Endodermal cell (in vitro differentiated cells): ENCODE measurements around the gene RPP21. TPM values are rescaled to one million over a fixed set of nuclear protein-coding genes. Genes with fewer than 3 reads are reported as not detected.
A peak's percentile ranks its signal among the peaks of the same experiment; 100 is the strongest.

Source experiments
- DNase-seq: peaks from one replicate; pipeline ENCODE4 v3.0.0-alpha.2; 2017
- H3K27ac ChIP-seq: 2 replicates; pipeline ENCODE4 v1.5.1; 2013; ENCODE audit warnings: mild to moderate bottlenecking, low read depth, low read length, moderate library complexity
- H3K27me3 ChIP-seq: 2 replicates; pipeline ENCODE4 v1.6.1; 2013; ENCODE audit warnings: mild to moderate bottlenecking, low read length, moderate library complexity; ENCODE audit not compliant: insufficient read depth, control insufficient read depth, poor library complexity, severe bottlenecking
- H3K36me3 ChIP-seq: 2 replicates; pipeline ENCODE4 v1.7.0; 2013; ENCODE audit warnings: mild to moderate bottlenecking, low read length, moderate library complexity; ENCODE audit not compliant: control insufficient read depth, insufficient read depth
- H3K4me1 ChIP-seq: one replicate; pipeline ENCODE4 v1.7.0; 2013; ENCODE audit warnings: low read length; ENCODE audit not compliant: control insufficient read depth, insufficient read depth
- H3K4me3 ChIP-seq: 2 replicates; pipeline ENCODE4 v1.5.1; 2013; ENCODE audit warnings: mild to moderate bottlenecking, low read length, moderate library complexity
- H3K9ac ChIP-seq: 2 replicates; pipeline ENCODE4 v1.6.1; 2013; ENCODE audit warnings: mild to moderate bottlenecking, low read length, moderate library complexity; ENCODE audit not compliant: poor library complexity, severe bottlenecking; ENCODE audit errors: extremely low read depth
- H3K9me3 ChIP-seq: 2 replicates; pipeline ENCODE4 v1.6.1; 2013; ENCODE audit warnings: mild to moderate bottlenecking, low read length, moderate library complexity; ENCODE audit not compliant: control insufficient read depth
- H3K27ac Mint-ChIP-seq: 2 replicates; pipeline ENCODE4 v1.8.0; 2020; ENCODE audit warnings: mixed read lengths
- H3K27me3 Mint-ChIP-seq: 2 replicates; pipeline ENCODE4 v1.8.0; 2021; ENCODE audit warnings: mild to moderate bottlenecking, mixed read lengths; ENCODE audit not compliant: insufficient read depth
- H3K36me3 Mint-ChIP-seq: 2 replicates; pipeline ENCODE4 v1.8.0; 2020; ENCODE audit warnings: low read depth, mixed read lengths
- H3K4me1 Mint-ChIP-seq: 2 replicates; pipeline ENCODE4 v1.8.0; 2020; ENCODE audit warnings: mixed read lengths
- H3K4me3 Mint-ChIP-seq: 2 replicates; pipeline ENCODE4 v1.8.0; 2020; ENCODE audit warnings: mild to moderate bottlenecking, moderate library complexity, mixed read lengths
- H3K9me3 Mint-ChIP-seq: 2 replicates; pipeline ENCODE4 v1.8.0; 2020; ENCODE audit warnings: mild to moderate bottlenecking, mixed read lengths
- WGBS, 2 experiments: methylation state at CpG; one replicate each; pipeline versions ENCODE4 v1.1.5 to v1.1.7; 2013; ENCODE audit warnings: missing lambda C conversion rate in 2 of 2, mixed read lengths in 1 of 2; ENCODE audit not compliant: insufficient coverage in 1 of 2, insufficient read length in 1 of 2; 5-methylcytosine and 5-hydroxymethylcytosine counted together
- total RNA-seq, 2 donors: library from RNA; stranded (reverse); fragmentation: NEBNext Ultra II Directional in 1 of 2; extraction: Animal tissue kit (Norgen Biotek cat#: 25700) in 1 of 2; gene quantifications; 2 replicates in 1 of 2; 3 replicates in 1 of 2; pipeline ENCODE4 v1.2.1, GENCODE V29; 2021
- TF ChIP-seq, protein P1 (sequence below): fragments of 200-600 bp; sonication (generic); conservative IDR thresholded peaks from 2 replicates; pipeline ENCODE4 v1.5.0; 2021; ENCODE audit warnings: antibody characterized with exemption, mild to moderate bottlenecking

Gene RPP21
- total RNA-seq, 2 donors from 2014 or later = 52.2 to 59.7 TPM

DNA sequence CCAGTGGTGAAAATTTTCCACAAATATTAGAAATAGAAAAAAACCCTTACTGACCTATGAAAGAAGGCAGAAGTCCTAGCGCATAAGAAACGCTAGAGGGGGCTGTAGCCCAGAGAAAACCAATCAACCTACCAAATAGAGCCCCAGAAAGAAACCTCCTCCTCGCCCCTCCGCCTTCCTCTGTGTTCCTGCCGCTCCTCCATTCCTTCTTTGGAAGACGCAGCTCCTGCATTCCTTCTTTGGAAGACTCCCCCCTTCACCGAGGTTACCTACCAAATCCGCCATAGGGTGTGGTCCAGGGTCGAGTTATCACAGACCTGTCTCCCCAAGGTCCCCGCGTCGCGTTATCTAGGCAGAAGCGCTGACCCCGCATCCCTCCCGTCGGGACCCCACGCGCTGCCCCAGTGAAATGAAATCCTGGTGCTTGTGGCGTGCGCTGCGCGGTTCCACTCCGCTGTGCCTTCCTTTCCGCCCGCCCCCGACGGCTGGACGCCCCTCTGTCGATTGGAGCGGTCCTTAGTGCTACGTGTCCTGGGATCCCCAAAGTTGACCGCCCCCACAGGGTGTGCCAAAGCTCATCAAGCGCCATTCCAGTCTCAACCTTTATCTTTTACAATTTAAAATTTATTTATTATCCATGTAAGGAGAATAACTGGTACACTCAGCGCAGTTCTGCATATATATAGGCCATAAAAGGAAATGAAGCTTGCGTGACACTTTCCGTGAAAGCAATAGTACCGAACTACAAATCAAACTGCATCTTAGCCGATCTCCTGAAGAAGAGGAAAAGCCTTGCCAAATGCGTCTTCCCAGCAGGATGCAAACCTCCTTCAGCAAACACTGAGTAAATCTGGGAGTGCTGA, 13.0 kb downstream of the RPP21 start:
- Mint-ChIP-seq H3K4me1 (peaks cover 24% of the 10 kb centered on the region), H3K27ac (peak overlapping the region; percentile 71)

DNA sequence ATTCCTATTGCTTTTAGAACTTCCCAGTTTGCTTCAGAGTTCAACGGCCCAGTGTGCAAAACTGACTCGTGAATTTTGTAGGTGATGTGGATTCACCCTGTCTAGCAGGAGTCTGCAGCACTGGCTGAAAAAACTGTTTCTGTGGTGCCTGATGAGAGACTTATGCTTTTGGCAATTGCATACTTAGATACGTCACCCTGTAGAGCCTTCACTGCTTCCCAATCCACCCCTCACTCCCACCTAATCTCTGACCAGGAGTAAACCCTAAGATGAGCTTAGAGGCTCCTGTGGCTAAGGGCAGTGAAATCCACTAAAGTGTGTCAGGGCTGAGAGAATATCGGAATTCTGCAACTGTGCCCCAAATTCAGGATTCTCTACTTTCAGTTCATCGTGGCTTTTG, 14.3 kb downstream of the RPP21 start:
- Mint-ChIP-seq H3K4me1 (peaks cover 32% of the 10 kb centered on the region), H3K27me3 (peaks cover 54% of the 10 kb centered on the region), H3K36me3 (no peaks in the 10 kb centered on the region), H3K4me3 (no peak overlapping the region), H3K27ac (no peak overlapping the region), H3K9me3 (peaks cover 15% of the 10 kb centered on the region)
- WGBS, 2 experiments = 77 to 96% methylated on average over 4 to 5 of the region's 5 CpGs
- Histone ChIP-seq H3K36me3 (no peaks in the 10 kb centered on the region), H3K9ac (no peak overlapping the region), H3K27ac (no peak overlapping the region), H3K9me3 (peaks cover 14% of the 10 kb centered on the region), H3K27me3 (peaks cover 40% of the 10 kb centered on the region), H3K4me3 (no peak overlapping the region), H3K4me1 (peaks cover 7% of the 10 kb centered on the region)
- no peak for DNase-seq
- TF ChIP-seq, protein P1, sequence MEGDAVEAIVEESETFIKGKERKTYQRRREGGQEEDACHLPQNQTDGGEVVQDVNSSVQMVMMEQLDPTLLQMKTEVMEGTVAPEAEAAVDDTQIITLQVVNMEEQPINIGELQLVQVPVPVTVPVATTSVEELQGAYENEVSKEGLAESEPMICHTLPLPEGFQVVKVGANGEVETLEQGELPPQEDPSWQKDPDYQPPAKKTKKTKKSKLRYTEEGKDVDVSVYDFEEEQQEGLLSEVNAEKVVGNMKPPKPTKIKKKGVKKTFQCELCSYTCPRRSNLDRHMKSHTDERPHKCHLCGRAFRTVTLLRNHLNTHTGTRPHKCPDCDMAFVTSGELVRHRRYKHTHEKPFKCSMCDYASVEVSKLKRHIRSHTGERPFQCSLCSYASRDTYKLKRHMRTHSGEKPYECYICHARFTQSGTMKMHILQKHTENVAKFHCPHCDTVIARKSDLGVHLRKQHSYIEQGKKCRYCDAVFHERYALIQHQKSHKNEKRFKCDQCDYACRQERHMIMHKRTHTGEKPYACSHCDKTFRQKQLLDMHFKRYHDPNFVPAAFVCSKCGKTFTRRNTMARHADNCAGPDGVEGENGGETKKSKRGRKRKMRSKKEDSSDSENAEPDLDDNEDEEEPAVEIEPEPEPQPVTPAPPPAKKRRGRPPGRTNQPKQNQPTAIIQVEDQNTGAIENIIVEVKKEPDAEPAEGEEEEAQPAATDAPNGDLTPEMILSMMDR = no peak

More for the DNA sequence above, 13.0 kb downstream of the RPP21 start:
- peak; percentile 90 for DNase-seq
- Histone ChIP-seq H3K36me3 (no peaks in the 10 kb centered on the region), H3K4me1 (peaks cover 7% of the 10 kb centered on the region), H3K4me3 (peak overlapping the region; percentile 83), H3K9ac (peak overlapping the region; percentile 26), H3K27ac (no peak overlapping the region), H3K27me3 (peaks cover 34% of the 10 kb centered on the region), H3K9me3 (peaks cover 11% of the 10 kb centered on the region)
- Mint-ChIP-seq H3K9me3 (peaks cover 11% of the 10 kb centered on the region), H3K27me3 (peaks cover 41% of the 10 kb centered on the region), H3K36me3 (no peaks in the 10 kb centered on the region), H3K4me3 (peak overlapping the region; percentile 68)
- TF ChIP-seq, protein P1 = peak; percentile 93
- 4 to 5% methylated on average over 24 to 39 of the region's 40 CpGs for WGBS, 2 experiments

DNA sequence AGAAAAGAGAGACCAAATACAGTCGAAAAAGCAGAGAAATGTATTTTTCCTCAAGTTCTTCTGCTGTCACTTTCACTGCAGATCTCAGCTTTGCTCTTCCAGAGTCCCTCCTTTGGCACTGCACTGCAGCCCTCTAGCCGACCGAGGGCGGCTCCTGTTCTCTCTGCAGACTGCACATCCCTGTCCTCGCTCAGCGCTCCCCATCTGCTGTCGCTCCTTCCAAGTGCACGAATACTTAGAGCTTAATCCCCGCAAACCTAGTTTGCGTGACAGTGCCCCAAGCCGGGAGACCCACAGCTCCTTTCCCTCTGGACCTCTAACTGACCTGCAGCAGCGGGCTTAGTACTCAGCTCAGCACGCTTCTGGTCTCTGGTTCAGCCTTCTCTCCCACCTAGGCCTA, 15.2 kb downstream of the RPP21 start:
- WGBS, 2 experiments = 79 to 83% methylated on average over 13 of the region's 13 CpGs
- Mint-ChIP-seq H3K4me3 (no peak overlapping the region), H3K4me1 (peaks cover 32% of the 10 kb centered on the region), H3K27ac (no peak overlapping the region), H3K27me3 (peaks cover 61% of the 10 kb centered on the region), H3K9me3 (peaks cover 15% of the 10 kb centered on the region), H3K36me3 (no peaks in the 10 kb centered on the region)
- Histone ChIP-seq H3K27ac (no peak overlapping the region), H3K4me1 (peaks cover 7% of the 10 kb centered on the region), H3K36me3 (no peaks in the 10 kb centered on the region), H3K27me3 (peaks cover 43% of the 10 kb centered on the region), H3K9me3 (peaks cover 14% of the 10 kb centered on the region), H3K9ac (no peak overlapping the region), H3K4me3 (no peak overlapping the region)
- DNase-seq = no peak
- TF ChIP-seq, protein P1 = no peak
